IMR-90 (cell line): ENCODE measurements around the gene ZNF415. TPM values are rescaled to one million over a fixed set of nuclear protein-coding genes. Genes with fewer than 3 reads are reported as not detected.

Source experiments
- ATAC-seq: fragments of 200-7000 bp; cut with Tn5 transposase; 2 replicates; pipeline ENCODE4 v1.9.1; 2020; ENCODE audit warnings: low read depth, mild to moderate bottlenecking, moderate library complexity
- BruUV-seq: library from RNA; stranded (reverse); fragments of 400-500 nt; replicated peaks from 2 replicates; lab custom pipeline; 2021; lab: Mats Ljungman, UMichigan
- CTCF ChIA-PET: fragments of 300-600 bp; formaldehyde crosslinking; extraction: SDS; loops from one replicate; lab custom pipeline; 2021; ENCODE audit warnings: antibody characterized with exemption; lab: Yijun Ruan, JAX
- POLR2A ChIA-PET: fragments of 300-600 bp; sonication (Branson Sonifier 250); formaldehyde crosslinking; loops from one replicate; lab custom pipeline; 2022; ENCODE audit warnings: antibody characterized with exemption; ENCODE audit not compliant: unreplicated experiment; lab: Charles Lee
- DNase-seq: peaks from one replicate; pipeline ENCODE4 v3.0.0; 2013
- H2AFZ ChIP-seq: replicated peaks from 2 replicates; pipeline ENCODE3; 2013; ENCODE audit warnings: low read length, mild to moderate bottlenecking; ENCODE audit not compliant: poor library complexity
- H2AK5ac ChIP-seq: 2 replicates; pipeline ENCODE4 v1.6.1; 2013; ENCODE audit warnings: low read depth, low read length, inconsistent platforms
- H2AK9ac ChIP-seq: replicated peaks from 2 replicates; pipeline ENCODE3; 2013; ENCODE audit warnings: mild to moderate bottlenecking, low read depth, low read length, moderate library complexity; ENCODE audit not compliant: poor library complexity
- H2BK120ac ChIP-seq: 2 replicates; pipeline ENCODE4 v1.6.1; 2013; ENCODE audit warnings: low read depth, low read length, inconsistent platforms
- H2BK15ac ChIP-seq: 3 replicates; pipeline ENCODE4 v1.6.1; 2013; ENCODE audit warnings: low read depth, low read length, inconsistent platforms
- H2BK20ac ChIP-seq: 2 replicates; pipeline ENCODE4 v1.6.1; 2013; ENCODE audit warnings: low read depth, mild to moderate bottlenecking, inconsistent platforms, low read length, moderate library complexity
- H2BK5ac ChIP-seq: 2 replicates; pipeline ENCODE4 v1.6.1; 2013; ENCODE audit warnings: mild to moderate bottlenecking, low read depth, low read length, inconsistent platforms; ENCODE audit not compliant: poor library complexity, severe bottlenecking
- H3K14ac ChIP-seq: replicated peaks from 2 replicates; pipeline ENCODE4 v1.6.1; 2013; ENCODE audit warnings: low read depth, low read length, inconsistent platforms
- H3K18ac ChIP-seq: 2 replicates; pipeline ENCODE4 v1.6.1; 2013; ENCODE audit warnings: low read depth, low read length, control low read depth
- H3K23ac ChIP-seq: 2 replicates; pipeline ENCODE4 v1.6.1; 2013; ENCODE audit warnings: low read depth, low read length, inconsistent platforms
- H3K27ac ChIP-seq: 2 replicates; pipeline ENCODE4 v1.5.1; 2013; ENCODE audit warnings: mild to moderate bottlenecking, control low read depth, low read length; ENCODE audit not compliant: insufficient read depth
- H3K27me3 ChIP-seq: 2 replicates; pipeline ENCODE4 v1.6.1; 2013; ENCODE audit warnings: low read length; ENCODE audit not compliant: control insufficient read depth, insufficient read depth
- H3K36me3 ChIP-seq: 2 replicates; pipeline ENCODE4 v1.6.1; 2013; ENCODE audit warnings: low read length, mixed read lengths; ENCODE audit not compliant: control insufficient read depth, insufficient read depth
- H3K4ac ChIP-seq: 2 replicates; pipeline ENCODE4 v1.6.1; 2013; ENCODE audit warnings: low read depth, low read length, inconsistent platforms
- H3K4me1 ChIP-seq: 2 replicates; pipeline ENCODE4 v1.6.1; 2013; ENCODE audit warnings: low read length, mixed read lengths; ENCODE audit not compliant: control insufficient read depth, insufficient read depth
- H3K4me2 ChIP-seq: 2 replicates; pipeline ENCODE4 v1.6.1; 2013; ENCODE audit warnings: low read depth, mild to moderate bottlenecking, control low read depth, low read length, moderate library complexity
- H3K4me3 ChIP-seq: 2 replicates; pipeline ENCODE4 v1.5.1; 2013; ENCODE audit warnings: low read depth, mild to moderate bottlenecking, control low read depth, low read length, moderate library complexity; ENCODE audit not compliant: insufficient read depth
- H3K56ac ChIP-seq: 2 replicates; pipeline ENCODE4 v1.6.1; 2013; ENCODE audit warnings: low read length, inconsistent platforms; ENCODE audit not compliant: insufficient read depth; ENCODE audit errors: extremely low read depth
- H3K79me1 ChIP-seq, 2 experiments: 2 replicates each; pipeline ENCODE4 v1.6.1; 2013; ENCODE audit warnings: low read length in 2 of 2, inconsistent platforms in 1 of 2, low read depth in 1 of 2
- H3K9ac ChIP-seq: 2 replicates; pipeline ENCODE4 v1.6.1; 2013; ENCODE audit warnings: low read depth, low read length, control low read depth
- H3K9me1 ChIP-seq: 2 replicates; pipeline ENCODE4 v1.6.1; 2013; ENCODE audit warnings: low read length, inconsistent platforms; ENCODE audit not compliant: insufficient read depth
- H3K9me3 ChIP-seq: 2 replicates; pipeline ENCODE4 v1.6.1; 2013; ENCODE audit warnings: low read length; ENCODE audit not compliant: control insufficient read depth, insufficient read depth
- H4K20me1 ChIP-seq: 2 replicates; pipeline ENCODE4 v1.6.1; 2013; ENCODE audit warnings: low read length, inconsistent platforms; ENCODE audit not compliant: insufficient read depth
- H4K5ac ChIP-seq: 2 replicates; pipeline ENCODE4 v1.6.1; 2013; ENCODE audit warnings: mild to moderate bottlenecking, low read depth, low read length, control low read depth
- H4K8ac ChIP-seq, 2 experiments: 2 replicates each; pipeline ENCODE4 v1.6.1; 2013; ENCODE audit warnings: low read depth in 2 of 2, low read length in 2 of 2, control low read depth in 1 of 2, inconsistent platforms in 1 of 2
- H4K91ac ChIP-seq: 2 replicates; pipeline ENCODE4 v1.6.1; 2013; ENCODE audit warnings: low read depth, low read length, inconsistent platforms; ENCODE audit not compliant: insufficient read depth
- BHLHE40 ChIP-seq: fragments of 150-350 bp; IDR thresholded peaks from 2 replicates; pipeline ENCODE4 v1.6.1; 2016; ENCODE audit warnings: mild to moderate bottlenecking, low read depth, low read length
- CEBPB ChIP-seq: IDR thresholded peaks from 2 replicates; pipeline ENCODE4 v1.6.1; 2012; ENCODE audit warnings: low read depth, low read length, improper control_type of control experiment
- CHD1 ChIP-seq: IDR thresholded peaks from 2 replicates; pipeline ENCODE4 v1.6.1; 2012; ENCODE audit warnings: low read depth, low read length, improper control_type of control experiment
- FOS ChIP-seq: fragments of 150-350 bp; IDR thresholded peaks from 2 replicates; pipeline ENCODE4 v1.6.1; 2016; ENCODE audit warnings: low read depth, low read length
- MAFK ChIP-seq: IDR thresholded peaks from 2 replicates; pipeline ENCODE4 v1.6.1; 2012; ENCODE audit warnings: low read depth, low read length, improper control_type of control experiment
- MAZ ChIP-seq: IDR thresholded peaks from 2 replicates; pipeline ENCODE4 v1.6.1; 2012; ENCODE audit warnings: low read depth, mild to moderate bottlenecking, low read length, improper control_type of control experiment, moderate library complexity, borderline replicate concordance
- MXI1 ChIP-seq: IDR thresholded peaks from 2 replicates; pipeline ENCODE4 v1.6.1; 2012; ENCODE audit warnings: low read depth, mild to moderate bottlenecking, low read length, moderate library complexity, borderline replicate concordance
- NFE2L2 ChIP-seq: fragments of 150-350 bp; IDR thresholded peaks from 2 replicates; pipeline ENCODE4 v1.6.1; 2016; ENCODE audit warnings: low read depth, mild to moderate bottlenecking, low read length
- POLR2A ChIP-seq: IDR thresholded peaks from 2 replicates; pipeline ENCODE4 v1.6.1; 2012; ENCODE audit warnings: mild to moderate bottlenecking, low read depth, low read length
- RAD21 ChIP-seq: IDR thresholded peaks from 2 replicates; pipeline ENCODE4 v1.6.1; 2012; ENCODE audit warnings: low read length, improper control_type of control experiment
- RCOR1 ChIP-seq: IDR thresholded peaks from 2 replicates; pipeline ENCODE4 v1.6.1; 2012; ENCODE audit warnings: mild to moderate bottlenecking, low read length, improper control_type of control experiment; ENCODE audit not compliant: insufficient replicate concordance
- RFX5 ChIP-seq: IDR thresholded peaks from 2 replicates; pipeline ENCODE4 v1.8.0; 2012; ENCODE audit warnings: low read depth, mild to moderate bottlenecking, low read length, moderate library complexity
- SMC3 ChIP-seq: fragments of 150-350 bp; IDR thresholded peaks from 2 replicates; pipeline ENCODE4 v1.6.1; 2016; ENCODE audit warnings: low read depth, mild to moderate bottlenecking, antibody characterized with exemption, low read length, moderate library complexity
- WGBS, 2 experiments: methylation state at CpG; one replicate each; pipeline versions ENCODE4 v1.1.5 to v1.1.7; 2013; ENCODE audit warnings: missing lambda C conversion rate in 2 of 2; ENCODE audit not compliant: insufficient read length in 1 of 2; ENCODE audit errors: extremely low coverage in 2 of 2; 5-methylcytosine and 5-hydroxymethylcytosine counted together
- dilution Hi-C: fragments of 300-500 bp; cut with HindIII; formaldehyde crosslinking; loops from one replicate; pipeline ENCODE4 v1.14.3; 2018; ENCODE audit warnings: low sequenced_read_pairs; ENCODE audit not compliant: unreplicated experiment
- in situ Hi-C: fragments of 300-500 bp; cut with MboI; formaldehyde crosslinking; loops from 3 replicates; pipeline ENCODE4 v1.14.3; 2019; ENCODE audit warnings: low sequenced_read_pairs, inconsistent platforms, mixed read lengths
- intact Hi-C: fragments of 100-400 bp; cut with micrococcal nuclease; formaldehyde crosslinking; loops from 2 replicates; pipeline ENCODE4 v1.10.0; 2022
- polyA plus RNA-seq, 3 experiments: library from polyadenylated mRNA; depleted of rRNA; stranded (reverse); fragments of >200 nt; gene quantifications; 2 replicates each; pipeline ENCODE4 v1.2.3, GENCODE V29; 2012; ENCODE audit warnings: low replicate concordance in 1 of 3
- total RNA-seq: library from RNA; depleted of rRNA; stranded (reverse); fragments of >200 nt; gene quantifications from 2 replicates; pipeline ENCODE4 v1.2.3, GENCODE V29; 2012
- TF ChIP-seq, protein P1 (sequence below): fragments of 150-350 bp; IDR thresholded peaks from 2 replicates; pipeline ENCODE4 v1.6.1; 2016; ENCODE audit warnings: low read depth, mild to moderate bottlenecking, low read length, moderate library complexity, borderline replicate concordance
- TF ChIP-seq, protein P2 (sequence below): fragments of 150-350 bp; IDR thresholded peaks from 2 replicates; pipeline ENCODE4 v1.6.1; 2017; ENCODE audit warnings: mild to moderate bottlenecking, antibody characterized with exemption, low read length, low read depth
- TF ChIP-seq, protein P3 (sequence below): conservative IDR thresholded peaks from 2 replicates; pipeline ENCODE4 v1.5.1; 2012; ENCODE audit warnings: mild to moderate bottlenecking, low read depth, low read length, improper control_type of control experiment

The ZNF415 gene
- total and polyA plus RNA-seq, 2 of the 4 experiments (the other 2 are of a cell fraction), result 4.2 to 7.7 TPM

DNA sequence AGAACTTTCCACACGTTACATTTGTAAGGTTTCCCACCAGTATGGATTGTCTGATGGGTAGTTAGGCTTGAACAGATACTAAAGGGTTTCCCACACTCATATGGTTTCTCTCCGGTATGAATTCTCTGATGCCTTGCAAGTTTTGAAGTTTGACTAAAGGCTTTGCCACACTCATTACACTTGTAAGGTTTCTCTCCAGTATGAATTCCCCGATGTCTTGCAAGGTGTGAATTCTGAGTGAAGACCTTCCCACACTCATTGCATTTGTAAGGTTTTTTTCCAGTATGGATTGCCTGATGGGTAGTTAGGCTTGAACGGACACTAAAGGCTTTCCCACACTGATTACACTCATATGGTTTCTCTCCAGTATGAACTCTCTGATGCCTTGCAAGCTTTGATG, 7.6 kb upstream of the ZNF415 start:
- no peak overlapping the region for H3K18ac ChIP-seq
- TF ChIP-seq POLR2A, result no peak
- TF ChIP-seq MXI1, result no peak
- TF ChIP-seq, protein P1, sequence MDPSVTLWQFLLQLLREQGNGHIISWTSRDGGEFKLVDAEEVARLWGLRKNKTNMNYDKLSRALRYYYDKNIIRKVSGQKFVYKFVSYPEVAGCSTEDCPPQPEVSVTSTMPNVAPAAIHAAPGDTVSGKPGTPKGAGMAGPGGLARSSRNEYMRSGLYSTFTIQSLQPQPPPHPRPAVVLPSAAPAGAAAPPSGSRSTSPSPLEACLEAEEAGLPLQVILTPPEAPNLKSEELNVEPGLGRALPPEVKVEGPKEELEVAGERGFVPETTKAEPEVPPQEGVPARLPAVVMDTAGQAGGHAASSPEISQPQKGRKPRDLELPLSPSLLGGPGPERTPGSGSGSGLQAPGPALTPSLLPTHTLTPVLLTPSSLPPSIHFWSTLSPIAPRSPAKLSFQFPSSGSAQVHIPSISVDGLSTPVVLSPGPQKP, result no peak
- no peak for TF ChIP-seq CHD1
- no peak for TF ChIP-seq MAFK
- no peak for TF ChIP-seq FOS
- TF ChIP-seq, protein P2, sequence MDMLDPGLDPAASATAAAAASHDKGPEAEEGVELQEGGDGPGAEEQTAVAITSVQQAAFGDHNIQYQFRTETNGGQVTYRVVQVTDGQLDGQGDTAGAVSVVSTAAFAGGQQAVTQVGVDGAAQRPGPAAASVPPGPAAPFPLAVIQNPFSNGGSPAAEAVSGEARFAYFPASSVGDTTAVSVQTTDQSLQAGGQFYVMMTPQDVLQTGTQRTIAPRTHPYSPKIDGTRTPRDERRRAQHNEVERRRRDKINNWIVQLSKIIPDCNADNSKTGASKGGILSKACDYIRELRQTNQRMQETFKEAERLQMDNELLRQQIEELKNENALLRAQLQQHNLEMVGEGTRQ, result no peak
- TF ChIP-seq NFE2L2, result no peak
- no peak for TF ChIP-seq RAD21
- TF ChIP-seq RFX5, result no peak
- TF ChIP-seq CEBPB, result no peak
- no peak for TF ChIP-seq BHLHE40
- TF ChIP-seq RCOR1, result no peak
- TF ChIP-seq MAZ, result no peak
- TF ChIP-seq, protein P3, sequence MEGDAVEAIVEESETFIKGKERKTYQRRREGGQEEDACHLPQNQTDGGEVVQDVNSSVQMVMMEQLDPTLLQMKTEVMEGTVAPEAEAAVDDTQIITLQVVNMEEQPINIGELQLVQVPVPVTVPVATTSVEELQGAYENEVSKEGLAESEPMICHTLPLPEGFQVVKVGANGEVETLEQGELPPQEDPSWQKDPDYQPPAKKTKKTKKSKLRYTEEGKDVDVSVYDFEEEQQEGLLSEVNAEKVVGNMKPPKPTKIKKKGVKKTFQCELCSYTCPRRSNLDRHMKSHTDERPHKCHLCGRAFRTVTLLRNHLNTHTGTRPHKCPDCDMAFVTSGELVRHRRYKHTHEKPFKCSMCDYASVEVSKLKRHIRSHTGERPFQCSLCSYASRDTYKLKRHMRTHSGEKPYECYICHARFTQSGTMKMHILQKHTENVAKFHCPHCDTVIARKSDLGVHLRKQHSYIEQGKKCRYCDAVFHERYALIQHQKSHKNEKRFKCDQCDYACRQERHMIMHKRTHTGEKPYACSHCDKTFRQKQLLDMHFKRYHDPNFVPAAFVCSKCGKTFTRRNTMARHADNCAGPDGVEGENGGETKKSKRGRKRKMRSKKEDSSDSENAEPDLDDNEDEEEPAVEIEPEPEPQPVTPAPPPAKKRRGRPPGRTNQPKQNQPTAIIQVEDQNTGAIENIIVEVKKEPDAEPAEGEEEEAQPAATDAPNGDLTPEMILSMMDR, result no peak
- TF ChIP-seq SMC3, result no peak
- intact Hi-C loops, result no loop called here

More for the DNA sequence above, 7.6 kb upstream of the ZNF415 start:
- no peak overlapping the region for H3K4ac ChIP-seq
- in situ Hi-C loops, result no loop called here
- ChIA-PET CTCF (no interaction called here), POLR2A (no interaction called here)
- H3K27me3 ChIP-seq, result no peaks in the 10 kb centered on the region
- no peak overlapping the region for H3K56ac ChIP-seq
- no peak for DNase-seq
- H3K9ac ChIP-seq, result no peak overlapping the region
- H2BK120ac ChIP-seq, result no peak overlapping the region
- H2BK15ac ChIP-seq, result no peak overlapping the region
- WGBS, 2 experiments, result no CpG with 5 or more reads among the region's 4 CpGs
- H4K8ac ChIP-seq, result no peak overlapping the region
- no peak overlapping the region for H2AFZ ChIP-seq
- peaks cover 20% of the 10 kb centered on the region for H3K36me3 ChIP-seq
- H4K5ac ChIP-seq, result no peak overlapping the region
- H3K23ac ChIP-seq, result no peak overlapping the region
- no peak overlapping the region for H3K27ac ChIP-seq
- H2AK5ac ChIP-seq, result no peak overlapping the region
- no peak overlapping the region for H2BK5ac ChIP-seq
- no peaks in the 10 kb centered on the region for H4K20me1 ChIP-seq
- BruUV-seq, result no TSS peak
- H3K79me1 ChIP-seq, result peaks cover 0 to 3% of the 10 kb centered on the region in 2 experiments; a peak in 1 of 4 replicates
- H2AK9ac ChIP-seq, result no peak overlapping the region
- no peak overlapping the region for H4K91ac ChIP-seq
- dilution Hi-C loops, result no loop called here
- no peak overlapping the region for H3K4me2 ChIP-seq
- ATAC-seq, result no peak
- no peak overlapping the region for H3K14ac ChIP-seq
- no peaks in the 10 kb centered on the region for H3K4me1 ChIP-seq
- peaks cover 39% of the 10 kb centered on the region for H3K9me3 ChIP-seq
- no peaks in the 10 kb centered on the region for H3K9me1 ChIP-seq
- H3K4me3 ChIP-seq, result no peak overlapping the region
- H2BK20ac ChIP-seq, result no peak overlapping the region
